Endothelial cell of umbilical vein (primary cell): ENCODE measurements around the gene SAT1.

Experiments used
- CTCF ChIP-seq, 2 donors: IDR thresholded peaks; 1 replicate in 1 of 2; 2 replicates in 1 of 2; pipeline ENCODE4 v1.5.1; 2011; ENCODE audit warnings: low read length in 2 of 2, mild to moderate bottlenecking in 2 of 2, moderate library complexity in 2 of 2, control low read depth in 1 of 2, inconsistent platforms in 1 of 2, low read depth in 1 of 2; ENCODE audit not compliant: insufficient read depth in 1 of 2; ENCODE audit errors: extremely low read depth in 1 of 2
- EZH2 ChIP-seq: IDR thresholded peaks from 2 replicates; pipeline ENCODE4 v1.6.1; 2012; ENCODE audit warnings: borderline replicate concordance, low read depth, mild to moderate bottlenecking, moderate library complexity, low read length, inconsistent platforms; ENCODE audit not compliant: severe bottlenecking
- FOS ChIP-seq: IDR thresholded peaks from 2 replicates; pipeline ENCODE4 v1.6.1; 2011; ENCODE audit warnings: mild to moderate bottlenecking, low read length, moderate library complexity, borderline replicate concordance; ENCODE audit not compliant: insufficient read depth
- GATA2 ChIP-seq: IDR thresholded peaks from 2 replicates; pipeline ENCODE4 v1.7.0; 2011; ENCODE audit warnings: low read depth, mild to moderate bottlenecking, moderate library complexity, mixed read lengths, low read length; ENCODE audit not compliant: insufficient read length, insufficient read depth
- JUN ChIP-seq: IDR thresholded peaks from 2 replicates; pipeline ENCODE4 v1.6.1; 2011; ENCODE audit warnings: borderline replicate concordance, low read depth; ENCODE audit not compliant: insufficient read length, insufficient read depth
- MYC ChIP-seq: IDR thresholded peaks from one replicate; pipeline ENCODE4 v1.6.1; 2011; ENCODE audit warnings: mild to moderate bottlenecking, low read depth, low read length
- POLR2A ChIP-seq: IDR thresholded peaks from 2 replicates; pipeline ENCODE4 v1.6.1; 2012; ENCODE audit warnings: low read depth, mild to moderate bottlenecking, control low read depth, low read length
- POLR2AphosphoS5 ChIP-seq: IDR thresholded peaks from 2 replicates; pipeline ENCODE4 v1.6.1; 2012; ENCODE audit warnings: low read depth, mild to moderate bottlenecking, control low read depth, low read length, moderate library complexity; ENCODE audit not compliant: insufficient read depth
- TF ChIP-seq, protein P1 (sequence below): IDR thresholded peaks from 2 replicates; pipeline ENCODE4 v1.6.1; 2011; ENCODE audit not compliant: insufficient read depth, insufficient read length

DNA sequence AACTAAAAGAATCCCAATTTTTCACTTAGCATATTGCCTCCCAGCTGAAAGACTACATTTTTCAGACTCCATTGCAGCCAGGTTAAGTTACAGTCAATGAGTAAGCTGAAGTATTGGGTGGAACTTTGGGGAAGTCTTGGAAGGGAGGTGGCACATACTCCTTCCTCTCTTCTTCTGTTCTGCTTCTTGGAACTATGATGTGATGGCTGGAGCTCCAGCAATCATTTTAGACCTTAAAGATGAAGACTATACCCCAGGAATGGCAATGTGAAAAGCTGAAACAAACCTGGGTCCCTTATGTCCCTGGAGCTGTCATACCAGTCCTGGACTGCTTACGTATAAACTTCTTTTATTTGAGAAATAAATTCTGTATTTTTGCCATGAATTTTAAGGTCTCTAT lies 30.8 kb downstream of the SAT1 start:
- TF ChIP-seq CTCF (IDR thresholded peaks at IDR 0.05; ENCODE audit: extremely low read depth in 1 of 2, insufficient read depth in 1 of 2, low read depth in 1 of 2, low read length in 2 of 2), result no peak
- no peak for TF ChIP-seq EZH2
- no peak for TF ChIP-seq MYC
- no peak for TF ChIP-seq POLR2A
- TF ChIP-seq JUN, result no peak
- TF ChIP-seq FOS, result no peak
- no peak for TF ChIP-seq POLR2AphosphoS5
- TF ChIP-seq, protein P1, sequence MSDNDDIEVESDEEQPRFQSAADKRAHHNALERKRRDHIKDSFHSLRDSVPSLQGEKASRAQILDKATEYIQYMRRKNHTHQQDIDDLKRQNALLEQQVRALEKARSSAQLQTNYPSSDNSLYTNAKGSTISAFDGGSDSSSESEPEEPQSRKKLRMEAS, result no peak
- TF ChIP-seq GATA2, result no peak
